GM18511 (cell line): ENCODE results near the gene WDR41.
"Not testable (repeated sequence)": the region's sequence is repeated elsewhere in the genome, so short reads cannot be mapped to it uniquely, and the experiment has no call there.

Experiments
- ATAC-seq: cut with Tn5 transposase; IDR thresholded peaks from one replicate; pipeline ENCODE4 v1.9.1; 2021; ENCODE audit warnings: mild to moderate bottlenecking, moderate library complexity; ENCODE audit not compliant: unreplicated experiment

The WDR41 gene

DNA sequence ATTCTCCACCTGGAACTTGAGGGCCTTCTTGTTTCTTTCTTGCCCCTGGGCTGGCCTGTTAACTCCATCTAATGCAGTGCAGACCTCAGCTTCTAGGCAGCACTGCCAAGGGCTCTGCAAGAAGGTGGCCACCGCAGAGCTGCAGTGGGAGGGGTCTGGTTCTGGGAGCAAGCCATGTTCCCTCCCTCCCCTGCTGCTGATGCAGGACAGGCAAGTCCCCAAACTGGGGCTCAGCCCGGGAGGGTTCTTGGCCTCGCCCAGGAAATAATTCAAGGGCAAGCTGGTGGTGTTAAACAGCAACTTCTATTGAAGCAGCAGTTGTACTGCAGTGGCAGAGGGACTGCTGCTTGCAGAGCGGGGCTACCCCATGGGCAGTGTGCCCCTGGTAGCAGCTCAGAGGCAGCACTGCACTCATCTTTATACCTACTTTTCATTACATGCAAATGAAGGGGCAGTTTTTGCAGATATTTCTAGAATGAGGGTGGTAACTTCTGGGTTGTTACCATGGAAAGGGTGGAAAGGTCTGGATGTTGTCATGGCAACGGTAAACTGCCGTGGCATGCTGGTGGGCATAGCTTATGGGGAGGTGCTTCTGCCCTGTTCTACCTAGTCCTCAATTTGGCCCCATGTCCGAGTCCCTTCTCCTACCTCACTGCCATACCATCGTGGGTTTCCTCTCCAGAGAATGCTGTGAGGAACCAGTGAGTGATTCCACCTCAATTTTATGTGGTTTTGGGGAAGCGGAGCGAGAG is 82.1 kb downstream of the WDR41 start:
- ATAC-seq = no peak

DNA sequence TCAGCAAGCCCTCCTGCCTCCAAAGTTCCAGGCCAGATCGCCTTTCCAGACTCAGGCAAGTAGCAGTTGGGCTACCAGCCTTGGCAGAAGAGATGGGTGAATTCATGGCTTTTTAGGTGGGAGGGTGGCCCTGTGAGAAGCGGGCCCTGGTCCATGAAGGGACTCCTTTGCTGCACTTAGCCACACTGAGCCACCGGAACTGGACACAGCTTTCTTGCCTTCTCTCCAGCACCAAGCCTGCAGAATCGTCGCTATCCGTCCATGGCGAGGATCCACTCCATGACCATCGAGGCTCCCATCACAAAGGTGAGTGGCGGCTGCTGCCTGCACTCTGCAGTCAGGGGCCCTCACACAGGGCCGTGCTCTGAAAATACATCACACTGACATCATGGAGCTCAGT is 85.0 kb downstream of the WDR41 start:
- ATAC-seq = no peak

DNA sequence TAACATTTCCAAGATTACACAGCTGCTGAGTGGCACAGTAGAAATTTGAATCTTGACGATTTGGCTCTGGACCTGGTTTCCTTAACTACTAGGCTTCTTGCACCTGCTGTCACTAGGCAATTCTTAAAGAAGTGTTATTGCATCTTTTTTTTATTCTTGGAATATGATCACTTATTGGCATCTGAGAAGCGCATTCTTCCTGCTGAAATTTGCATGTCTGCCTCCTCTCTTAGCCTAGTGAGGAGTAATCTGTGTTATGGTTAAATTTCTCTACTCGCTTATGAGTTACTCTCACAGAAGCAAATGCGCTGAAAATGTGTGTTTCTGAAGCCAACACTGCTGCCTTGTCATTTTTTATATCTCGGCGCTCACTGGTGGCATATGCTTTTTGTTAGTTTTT is 89.3 kb downstream of the WDR41 start:
- ATAC-seq = no peak

DNA sequence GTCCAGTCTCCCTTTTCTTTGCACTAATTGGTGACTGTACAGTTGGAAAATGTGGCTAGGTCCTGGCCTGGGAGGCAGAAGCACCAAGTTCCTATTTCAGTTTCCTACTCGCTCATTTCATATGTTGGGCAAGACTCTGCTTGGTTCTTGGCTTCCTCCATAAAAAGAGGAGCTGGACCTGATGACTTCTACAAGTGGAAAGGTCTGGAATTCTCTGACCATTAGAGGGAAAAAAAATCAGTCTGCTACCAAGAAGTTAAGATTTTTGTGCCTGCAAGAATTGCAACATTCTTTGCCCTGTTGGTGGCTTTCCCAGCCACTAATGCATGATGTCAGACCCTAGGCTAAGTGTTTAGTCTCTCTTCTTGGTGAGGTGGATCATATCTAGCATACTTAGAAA is 91.5 kb downstream of the WDR41 start:
- ATAC-seq = no peak

DNA sequence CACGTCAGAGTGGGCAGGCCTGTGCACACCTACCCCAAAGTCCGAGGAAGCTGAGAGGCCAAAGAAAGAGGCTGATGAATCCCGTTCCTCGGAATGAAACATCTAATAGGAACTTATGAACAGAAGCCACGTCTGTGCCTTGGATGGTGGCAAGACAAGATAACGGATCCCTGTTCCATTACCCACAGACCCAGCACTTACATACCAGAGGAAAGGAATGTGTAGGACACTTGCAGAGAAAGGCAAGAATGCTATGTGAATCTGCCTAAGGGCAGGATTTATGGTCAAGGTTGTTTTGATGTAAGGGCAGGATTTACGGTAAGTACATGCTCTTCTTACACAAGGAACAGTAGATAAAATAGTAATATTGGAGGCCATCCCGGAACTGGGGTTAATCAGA is 93.2 kb downstream of the WDR41 start:
- no peak for ATAC-seq

DNA sequence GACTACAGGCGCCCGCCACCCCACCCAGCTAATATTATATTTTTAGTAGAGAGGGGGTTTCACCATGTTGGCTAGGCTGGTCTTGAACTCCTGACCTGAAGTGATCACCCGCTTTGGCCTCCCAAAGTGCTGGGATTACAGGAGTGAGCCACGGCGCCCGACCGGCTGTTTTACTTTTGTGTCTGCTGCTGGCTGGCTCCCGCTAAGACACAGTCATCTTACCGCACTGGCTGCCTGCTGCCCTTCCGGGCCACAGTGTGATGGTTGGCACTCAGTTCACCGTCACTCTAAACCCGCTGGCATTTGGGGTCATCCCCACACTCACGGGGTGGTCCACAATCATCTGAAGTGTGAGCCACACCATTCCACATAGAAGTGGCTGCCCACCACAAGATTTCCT is 93.7 kb downstream of the WDR41 start:
- ATAC-seq = no peak

DNA sequence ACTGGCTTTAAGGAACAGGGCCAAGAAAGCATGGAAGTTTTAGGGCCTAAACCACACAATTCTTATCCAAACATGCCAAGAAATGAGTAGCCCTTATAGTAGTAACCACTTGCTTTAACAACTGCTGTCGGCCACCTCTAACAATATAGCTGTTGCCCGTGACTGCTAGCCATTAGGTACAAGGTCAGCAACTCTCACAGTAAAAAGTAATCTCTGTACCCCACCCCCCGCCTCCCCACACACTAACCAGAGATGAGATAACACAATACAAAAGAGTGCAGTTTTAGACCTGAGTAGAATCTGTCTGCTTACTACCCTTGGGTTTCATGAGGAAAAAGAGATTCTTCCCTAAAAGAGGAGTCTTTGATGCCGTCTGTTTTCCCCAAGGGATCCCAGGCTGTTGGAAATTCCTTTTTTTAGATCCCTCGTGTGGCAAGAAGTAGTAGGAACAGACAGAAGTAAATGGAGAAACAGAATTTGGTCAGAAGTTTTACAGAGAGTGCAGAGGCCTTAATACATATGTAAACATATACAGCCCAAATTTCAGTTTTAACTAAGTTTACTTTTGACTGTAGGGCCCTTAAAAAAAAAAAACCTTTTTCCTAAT is 94.3 kb downstream of the WDR41 start:
- ATAC-seq = no peak

DNA sequence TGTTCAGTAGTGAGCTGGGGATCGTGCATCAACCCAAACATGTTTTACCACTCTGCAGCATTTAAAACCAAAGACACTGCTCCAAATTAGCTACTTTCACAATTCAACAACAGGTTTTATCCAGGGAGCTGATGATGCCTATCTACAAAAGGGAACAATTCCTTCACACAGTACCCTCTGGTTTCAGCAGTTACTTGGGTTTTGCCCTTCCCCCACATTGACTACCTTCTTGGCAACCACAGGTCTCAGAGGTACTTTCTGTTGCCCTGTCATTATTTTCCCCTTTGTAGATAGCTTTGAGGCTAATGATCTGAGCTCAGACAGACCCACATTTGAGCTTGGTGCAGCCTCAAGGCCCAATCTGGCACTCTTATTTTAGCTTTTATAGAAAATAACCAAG is 96.1 kb downstream of the WDR41 start:
- ATAC-seq = no peak

DNA sequence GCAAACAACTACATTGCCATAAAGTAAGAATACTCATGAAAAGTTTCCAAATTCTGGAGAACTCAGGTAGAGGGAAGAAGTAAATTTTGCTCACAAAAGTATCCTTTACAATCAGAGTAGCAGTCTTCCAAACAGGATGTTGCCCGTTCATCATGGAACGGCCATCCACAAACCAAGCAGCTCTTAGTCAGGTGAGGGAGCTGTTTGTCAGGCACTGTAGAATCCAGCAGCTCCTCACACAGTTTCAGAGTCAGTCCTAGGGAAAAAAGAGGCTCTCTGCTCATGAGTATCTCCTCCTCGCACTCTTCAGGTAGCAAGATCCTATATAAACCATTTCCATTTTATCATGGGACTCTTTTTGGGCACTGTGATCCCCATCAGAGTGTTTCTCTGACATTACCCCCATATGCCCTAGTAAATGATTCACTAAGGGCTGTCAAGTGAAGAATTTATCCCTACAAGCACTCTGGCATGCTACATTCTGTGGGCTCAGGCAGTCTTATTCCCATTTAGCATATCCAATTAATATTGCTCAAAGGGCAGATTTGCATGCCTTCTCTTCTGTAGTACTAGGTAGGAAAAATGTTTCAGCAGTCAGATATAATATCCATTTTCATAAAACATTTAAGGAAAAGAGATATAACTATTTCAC is 97.9 kb downstream of the WDR41 start:
- no peak for ATAC-seq

DNA sequence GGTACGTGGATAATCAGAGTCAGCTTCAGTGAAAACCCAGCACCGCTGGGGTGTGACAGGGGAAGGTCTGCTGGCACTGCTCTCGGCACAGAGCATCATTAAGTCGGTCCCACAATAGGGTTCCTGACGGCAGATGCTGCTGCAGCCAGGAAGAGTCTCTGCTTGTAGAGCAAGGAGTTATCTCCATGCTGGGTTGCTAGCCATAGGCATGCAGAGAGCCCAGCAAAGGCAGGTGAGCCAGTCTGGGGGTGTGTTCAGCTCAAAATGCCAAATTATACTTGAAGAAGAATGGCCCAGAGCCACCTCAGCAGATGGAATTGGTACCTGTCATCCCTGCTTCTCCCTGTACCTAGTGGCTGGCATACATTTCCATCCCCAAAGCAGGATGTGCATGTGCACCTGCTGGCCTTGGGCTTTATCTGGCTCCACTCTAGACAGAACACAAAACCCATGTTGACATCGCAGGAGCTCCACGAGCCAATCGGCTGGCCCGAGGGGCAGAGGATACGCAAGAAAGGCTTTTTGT is 100.8 kb downstream of the WDR41 start:
- ATAC-seq = no peak

DNA sequence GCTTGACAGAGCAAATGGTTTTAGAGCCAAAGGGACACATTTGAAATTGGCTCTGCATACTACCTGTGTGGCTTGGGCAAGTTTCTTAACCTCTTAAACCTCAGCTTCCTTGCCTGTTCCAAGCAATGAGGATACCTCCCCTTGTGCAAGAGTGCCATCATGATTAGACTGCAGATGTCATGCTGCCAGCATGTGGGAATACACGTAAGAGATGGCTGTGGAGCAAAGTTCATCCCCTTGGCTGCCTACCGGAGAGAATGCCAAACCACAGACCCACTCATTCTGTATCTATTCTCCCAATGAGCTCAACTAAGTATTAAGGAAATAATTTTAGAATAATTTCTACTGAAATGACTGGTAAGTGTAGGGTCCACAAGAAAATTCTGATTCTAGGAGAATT is 101.3 kb downstream of the WDR41 start:
- no peak for ATAC-seq

DNA sequence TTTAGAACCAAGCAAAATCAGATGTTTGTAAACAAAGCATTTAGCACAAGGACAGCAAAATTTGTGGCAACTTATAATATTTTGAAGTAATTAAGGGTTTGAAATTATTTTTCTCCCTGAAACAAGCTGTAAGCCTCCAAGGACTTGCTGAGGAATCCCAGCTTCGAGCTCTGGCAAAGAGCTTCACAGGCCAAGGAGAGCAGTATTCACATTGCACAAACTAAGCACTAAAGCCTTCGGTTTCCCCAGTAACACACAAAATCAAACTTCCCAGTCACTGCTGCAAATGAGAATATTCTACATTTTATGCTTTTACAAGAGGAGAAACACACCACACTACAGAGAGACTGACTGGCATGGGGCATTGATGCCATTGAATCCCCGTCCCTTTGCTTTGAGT is 101.9 kb downstream of the WDR41 start:
- ATAC-seq = no peak

DNA sequence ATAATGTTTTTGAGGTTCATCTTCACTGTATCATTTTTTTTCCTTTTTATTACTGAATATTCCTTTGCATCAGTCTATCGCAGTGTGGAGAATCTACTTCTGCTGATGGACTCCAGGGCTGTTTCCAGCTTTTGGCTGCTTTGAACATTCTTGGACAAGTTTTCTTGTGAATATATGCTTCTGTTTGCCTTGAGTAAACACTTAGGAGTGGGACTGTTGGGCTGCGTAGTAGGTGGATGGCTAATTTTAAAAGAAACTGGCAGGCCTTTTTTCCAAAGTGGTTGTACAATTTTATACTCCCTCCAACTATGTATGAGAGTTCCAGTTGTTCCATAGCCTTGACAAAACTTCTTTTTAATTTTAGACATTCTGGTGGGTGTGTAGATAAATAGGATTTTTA is 102.4 kb downstream of the WDR41 start:
- ATAC-seq = no peak

DNA sequence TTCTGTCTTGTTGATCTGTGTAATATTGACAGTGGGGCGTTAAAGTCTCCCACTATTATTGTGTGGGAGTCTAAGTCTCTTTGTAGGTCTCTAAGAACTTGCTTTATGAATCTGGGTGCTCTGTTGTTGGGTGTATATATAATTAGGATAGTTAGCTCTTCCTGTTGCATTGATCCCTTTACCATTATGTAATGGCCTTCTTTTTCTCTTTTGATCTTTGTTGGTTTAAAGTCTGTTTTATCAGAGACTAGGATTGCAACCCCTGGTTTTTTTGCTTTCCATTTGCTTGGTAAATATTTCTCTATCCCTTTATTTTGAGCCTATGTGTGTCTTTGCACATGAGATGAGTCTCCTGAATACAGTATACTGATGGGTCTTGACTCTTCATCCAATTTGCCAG is 105.8 kb downstream of the WDR41 start:
- not testable (repeated sequence) for ATAC-seq

DNA sequence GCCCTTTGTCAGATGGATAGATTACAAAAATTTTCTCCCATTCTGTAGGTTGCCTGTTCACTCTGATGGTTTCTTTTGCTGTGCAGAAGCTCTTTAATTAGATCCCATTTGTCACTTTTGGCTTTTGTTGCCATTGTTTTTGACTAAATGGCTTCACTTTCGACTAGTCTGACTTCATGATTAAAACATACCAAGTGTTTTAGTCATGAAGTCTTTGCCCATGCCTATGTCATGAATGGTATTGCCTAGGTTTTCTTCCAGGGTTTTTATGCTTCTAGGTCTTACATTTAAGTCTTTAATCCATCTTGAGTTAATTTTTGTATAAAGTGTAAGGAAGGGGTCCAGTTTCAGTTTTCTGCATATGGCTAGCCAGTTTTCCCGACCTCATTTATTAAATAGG is 108.8 kb downstream of the WDR41 start:
- ATAC-seq = not testable (repeated sequence)
